ENCODE results near the gene ATP11A.

DNA sequence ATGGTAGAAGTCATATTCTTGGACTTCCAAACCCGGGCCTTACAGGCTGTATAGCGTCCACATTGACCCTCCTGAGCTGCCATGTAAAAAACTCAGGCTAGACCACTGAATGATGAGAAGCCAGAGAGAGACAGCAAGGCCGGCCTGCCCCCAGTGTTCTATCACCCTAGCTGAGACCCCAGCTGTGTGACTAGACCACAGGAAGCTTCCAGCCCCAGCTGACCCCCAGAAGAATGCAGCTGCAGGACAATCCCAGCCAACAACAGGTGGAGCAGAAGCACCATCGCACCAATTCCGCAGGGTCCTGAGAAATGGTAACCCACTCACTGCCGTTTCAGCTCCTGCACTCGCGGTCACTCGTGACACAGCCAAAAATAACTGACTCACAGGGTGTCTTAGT is 2.9 kb upstream of the ATP11A start:
- TF ChIP-seq EZH2phosphoT487 (IDR thresholded peaks at IDR 0.05; ENCODE audit: insufficient read depth, low read depth): no peak
- no peak for TF ChIP-seq EZH2 (IDR thresholded peaks at IDR 0.05; ENCODE audit: insufficient read depth, poor library complexity, severe bottlenecking)
